ENCODE measurements around the gene IGLON5. TPM values are rescaled to one million over a fixed set of nuclear protein-coding genes. Genes with fewer than 3 reads are reported as not detected.

The IGLON5 gene
- total RNA-seq, 1 donor from 2014 or later: not detected

DNA sequence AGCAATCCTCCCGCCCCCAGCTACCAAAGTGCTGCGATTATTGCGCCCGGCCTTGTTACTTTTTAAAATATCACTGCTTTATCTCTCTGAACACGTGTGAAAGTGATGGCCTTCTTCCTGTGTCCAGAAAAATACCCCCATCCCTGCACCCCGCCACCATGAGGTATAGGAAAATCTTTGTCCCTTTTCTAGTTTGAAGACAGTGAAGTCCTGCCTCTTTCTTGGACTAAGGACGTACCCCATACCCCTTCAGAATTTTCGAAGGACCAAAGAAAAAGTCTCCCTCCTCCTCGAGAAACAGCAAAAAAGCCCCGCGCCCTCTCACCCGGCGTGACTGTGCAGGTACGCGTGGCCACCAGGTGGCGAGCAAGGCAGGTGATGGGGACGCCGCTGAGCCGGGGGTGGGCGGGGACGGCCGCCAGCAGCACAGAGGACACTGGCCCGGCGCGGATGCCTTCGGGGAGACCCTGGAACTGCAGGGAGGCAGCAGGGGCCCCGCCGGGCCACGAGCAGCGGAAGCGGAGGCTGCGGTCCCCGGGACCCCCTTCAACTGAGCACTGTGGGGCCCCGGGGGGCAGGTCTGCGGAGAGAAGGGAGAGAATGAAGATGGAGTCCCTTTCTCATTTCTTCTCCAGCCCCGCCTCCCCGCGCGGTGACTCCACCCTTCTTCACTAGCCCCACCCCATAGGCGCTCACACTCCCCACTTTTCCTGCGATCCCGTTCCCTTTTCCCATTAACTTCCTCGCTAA is 27.3 kb downstream of the IGLON5 start:
- intact Hi-C loops (cut with micrococcal nuclease): loop anchor here (1.0 to 10.0 kb wide), 15 partner anchors 11 to 534 kb away; partner anchors contain the start of gene CTU1

DNA sequence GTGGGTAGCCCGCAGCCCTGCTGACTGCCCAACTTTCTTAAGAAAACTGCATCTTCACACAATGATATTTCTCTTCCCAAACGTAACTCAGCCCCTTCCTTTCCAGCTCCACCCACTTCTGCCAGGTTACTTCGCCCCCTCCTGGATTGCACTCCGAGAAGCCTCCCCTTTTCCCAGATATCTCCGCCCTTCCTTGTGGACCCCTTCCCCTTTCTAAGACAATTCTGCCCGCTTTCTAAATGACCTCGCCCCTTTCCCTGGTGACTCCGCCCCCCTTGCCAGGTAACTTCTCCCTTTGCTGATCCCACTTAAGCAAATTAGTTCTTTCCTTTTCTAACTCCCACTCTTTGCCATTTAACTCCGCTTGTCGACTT is 27.9 kb downstream of the IGLON5 start:
- intact Hi-C loops (cut with micrococcal nuclease): loop anchor here (1.0 to 10.0 kb wide), 14 partner anchors 12 to 534 kb away; partner anchors contain the start of gene CTU1

DNA sequence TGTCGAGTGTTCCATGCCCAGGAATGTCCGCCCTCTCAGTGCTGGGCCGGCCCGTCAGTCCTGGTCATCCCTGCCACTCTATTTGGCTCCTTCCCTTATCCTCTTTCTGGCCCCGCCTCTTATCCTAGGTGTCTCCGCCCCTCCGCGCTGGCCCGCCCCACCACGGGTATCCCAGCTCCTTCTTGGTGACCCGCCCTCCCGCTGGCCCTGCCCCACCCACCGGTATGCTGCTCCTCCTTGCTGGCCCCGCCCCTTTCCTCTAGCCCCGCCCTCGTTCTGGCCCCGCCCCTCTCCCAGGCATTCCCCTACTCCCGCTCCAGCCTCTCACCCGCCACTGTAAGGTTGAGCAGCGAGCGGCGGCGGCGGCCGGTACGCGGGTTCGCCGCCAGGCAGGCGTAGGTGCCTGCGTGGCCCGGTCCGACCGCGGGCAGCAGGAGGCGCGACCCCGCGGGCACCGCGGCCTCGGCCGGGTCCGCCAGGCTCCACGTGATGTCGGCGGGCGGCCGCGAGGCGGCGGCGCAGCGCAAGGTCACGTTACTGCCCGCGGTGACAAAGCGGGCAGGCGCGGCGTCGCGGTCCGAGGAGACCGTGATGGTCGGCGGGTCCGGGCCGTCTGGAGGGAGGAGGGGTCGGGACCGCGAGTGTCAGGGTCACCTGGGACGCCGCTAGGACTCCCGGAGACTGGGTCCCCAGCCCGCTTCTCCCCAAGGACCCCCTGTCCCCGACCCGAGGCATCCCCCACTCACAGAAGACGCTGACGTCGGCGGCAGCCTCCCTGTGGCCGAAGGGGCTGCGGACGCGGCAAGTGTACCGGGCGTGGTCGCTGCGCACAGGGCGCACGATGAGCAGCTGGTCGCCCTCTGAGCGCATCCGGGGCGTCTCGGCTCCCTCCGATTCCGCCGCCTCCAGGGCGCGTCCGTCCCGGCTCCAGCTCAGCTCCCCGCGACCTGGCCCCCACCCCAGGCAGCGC is 28.5 kb downstream of the IGLON5 start:
- intact Hi-C loops (cut with micrococcal nuclease): loop anchor here (1.0 to 10.0 kb wide), 14 partner anchors 13 to 535 kb away; partner anchors contain the start of gene CTU1

DNA sequence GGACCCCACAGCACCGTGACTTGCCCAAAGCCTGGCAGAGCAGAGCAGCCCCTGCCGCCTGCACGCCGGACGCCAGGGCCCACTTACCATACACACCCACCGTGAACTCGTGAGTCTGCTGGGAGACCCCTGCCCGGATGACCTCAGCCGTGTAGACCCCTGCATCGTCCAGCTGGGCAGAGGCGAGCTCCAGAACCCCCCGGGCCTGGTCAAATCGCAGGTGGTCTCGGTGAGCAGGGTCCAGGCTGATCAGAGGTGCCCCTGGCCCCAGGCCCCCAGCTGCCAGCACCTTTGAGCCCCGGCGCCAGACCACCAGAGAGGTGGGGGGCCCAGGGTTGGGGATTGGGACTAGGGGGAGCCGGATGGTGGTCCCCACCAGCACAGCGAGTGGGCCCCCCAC is 29.6 kb downstream of the IGLON5 start:
- intact Hi-C loops (cut with micrococcal nuclease): no loop called here

DNA sequence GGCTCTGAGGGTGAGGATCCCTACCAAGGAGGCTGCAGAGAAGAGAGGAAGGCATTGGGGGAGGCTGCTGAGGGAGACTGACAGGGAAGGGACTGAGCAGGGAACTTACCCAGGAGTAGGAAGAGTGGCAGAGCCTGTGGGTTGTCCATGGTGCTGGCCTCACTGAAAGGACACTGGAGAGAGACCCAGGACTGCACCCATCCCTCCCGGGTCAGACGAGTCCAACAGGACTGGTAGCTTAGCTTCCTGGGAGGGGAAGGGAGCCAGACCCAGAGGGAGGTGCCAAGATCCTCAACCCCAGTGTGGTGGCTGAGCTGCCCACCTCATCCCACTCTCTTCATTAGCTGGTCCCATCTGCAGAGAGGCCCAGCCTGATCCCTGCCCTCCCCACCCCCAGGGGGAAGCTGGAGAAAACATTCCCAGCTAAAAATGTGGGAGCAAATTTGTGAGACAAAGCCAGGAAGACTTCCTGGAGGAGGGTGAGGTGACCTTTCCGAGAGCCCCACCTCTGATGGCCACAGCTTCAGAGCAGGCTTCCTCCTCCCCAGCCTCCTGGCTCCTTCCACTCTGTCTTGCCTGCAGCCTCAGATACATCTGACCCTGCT is 30.6 kb downstream of the IGLON5 start, which contains the start of gene VSIG10L:
VSIG10L (minus strand) TSS at position 164 of the 605 bp plus-strand sequence; CDS start at position 149, 15 bp downstream.
- intact Hi-C loops (cut with micrococcal nuclease): no loop called here

DNA sequence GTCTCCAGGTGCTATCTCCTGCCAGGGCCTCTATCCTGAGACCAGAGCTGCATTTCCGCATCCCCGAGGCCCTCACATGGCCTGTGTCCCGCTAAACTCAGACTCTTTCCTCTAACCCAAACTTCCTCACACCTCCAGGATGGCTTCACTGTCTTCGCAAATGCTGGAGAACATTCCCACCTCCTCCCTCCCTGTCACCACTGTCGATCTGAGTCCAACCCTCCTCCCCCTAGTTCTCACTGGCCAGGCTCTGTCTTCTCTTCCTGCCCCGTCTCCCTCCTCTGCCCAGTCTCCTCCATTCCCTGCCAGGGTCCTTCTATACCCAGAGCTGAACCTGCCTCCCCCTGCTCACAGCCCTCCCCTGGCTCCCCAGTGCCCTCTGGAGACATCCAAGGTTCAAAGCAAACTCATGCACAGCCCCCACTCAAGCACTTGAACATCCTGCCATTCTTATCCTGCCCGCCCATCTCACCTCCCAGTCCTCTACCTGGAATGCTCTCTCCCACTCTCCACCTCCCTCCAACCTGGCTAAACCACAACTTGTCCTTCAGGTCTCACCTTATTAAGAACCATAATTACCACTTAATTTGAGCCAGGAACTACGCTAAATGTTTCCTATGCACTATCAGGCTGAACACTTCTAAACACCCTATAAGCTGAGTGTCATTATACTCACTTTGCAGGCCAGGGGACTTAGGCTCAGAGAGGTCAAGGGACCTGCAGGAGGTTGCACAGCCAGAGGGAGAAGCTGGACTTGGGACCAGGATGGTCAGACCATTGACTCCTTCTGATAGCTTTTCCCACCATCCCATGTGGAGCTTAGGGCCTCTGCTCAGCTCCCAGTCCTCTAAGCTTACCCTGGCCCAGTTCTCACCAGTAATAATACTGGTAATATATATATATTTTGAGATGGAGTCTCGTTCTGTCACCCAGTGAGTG is 31.5 kb downstream of the IGLON5 start:
- intact Hi-C loops (cut with micrococcal nuclease): no loop called here

DNA sequence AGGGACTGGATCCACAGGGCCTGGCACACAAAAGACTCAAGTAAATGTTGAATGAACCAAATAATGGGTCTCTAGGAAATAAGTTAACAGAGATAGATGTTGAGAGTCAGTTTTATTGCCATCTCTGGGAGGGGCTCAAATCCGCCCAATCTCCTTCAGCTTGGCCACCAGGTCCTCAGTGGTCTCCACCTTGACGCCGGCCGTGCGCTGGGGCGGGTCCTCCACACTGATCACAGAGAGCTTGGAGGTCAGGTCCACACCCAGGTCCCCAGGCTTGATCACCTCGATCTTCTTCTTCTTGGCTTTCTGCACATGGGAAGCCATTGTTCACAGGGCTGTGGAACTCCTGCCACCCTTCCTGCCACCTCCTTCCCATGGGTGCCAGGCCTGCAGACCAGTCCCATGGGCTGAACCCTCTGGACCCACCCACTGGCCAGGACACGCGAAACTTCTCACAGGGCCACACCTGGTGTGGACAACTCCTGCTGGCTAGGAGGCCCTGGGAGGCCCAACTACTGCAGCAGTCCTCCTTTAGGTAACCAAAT is 33.7 kb downstream of the IGLON5 start:
- intact Hi-C loops (cut with micrococcal nuclease): no loop called here

DNA sequence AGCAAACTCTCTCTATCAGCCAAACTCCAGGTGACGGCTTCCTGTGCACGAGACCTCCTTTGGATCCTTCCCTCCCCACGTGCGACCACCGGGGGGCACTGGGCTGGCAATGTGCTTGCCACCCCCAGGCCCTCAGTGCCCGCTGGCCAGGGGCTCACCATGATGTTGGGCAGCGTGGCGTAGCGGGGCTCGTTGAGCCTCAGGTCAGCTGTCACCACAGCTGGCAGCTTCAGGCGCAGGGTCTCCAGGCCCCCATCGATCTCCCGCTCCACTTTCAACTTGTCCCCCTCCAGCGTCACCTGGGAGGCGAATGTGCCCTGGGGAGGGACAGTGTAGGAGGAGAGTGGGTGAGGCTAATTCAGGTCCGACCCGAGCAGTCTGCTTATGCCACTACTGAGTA is 35.3 kb downstream of the IGLON5 start:
- intact Hi-C loops (cut with micrococcal nuclease): no loop called here

DNA sequence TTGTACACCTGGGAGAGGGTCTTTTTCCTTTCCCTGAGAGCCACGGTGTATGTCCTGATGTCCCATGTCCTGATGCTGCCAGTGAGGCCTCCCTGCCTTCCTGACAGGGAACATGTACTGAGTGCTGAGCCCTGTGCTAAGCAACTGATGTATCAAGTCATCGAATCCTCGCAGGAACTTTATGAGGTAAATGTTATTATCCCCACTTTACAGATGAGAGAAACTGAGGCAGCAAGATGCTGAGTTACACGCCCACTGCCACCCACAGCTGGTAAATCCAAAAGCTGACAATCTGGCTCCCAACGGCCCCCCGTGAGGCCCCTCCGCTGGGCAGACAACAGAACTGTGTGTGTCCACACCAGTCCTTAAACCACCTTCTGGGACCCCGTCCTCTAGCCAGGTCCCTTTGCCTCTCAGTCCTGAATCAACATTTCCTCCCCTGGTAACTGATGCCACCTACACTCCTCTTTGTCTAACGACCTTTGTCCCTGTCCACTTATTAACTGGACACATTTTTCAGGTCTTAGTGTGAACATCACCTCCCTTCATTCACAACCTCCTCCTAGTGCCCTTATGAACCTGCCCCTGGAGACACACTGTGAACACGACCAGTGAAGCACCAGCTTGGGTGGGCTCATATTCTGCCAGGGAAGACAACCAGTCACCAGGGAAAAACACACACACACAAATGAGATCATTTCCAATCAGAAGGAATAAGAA is 35.9 kb downstream of the IGLON5 start:
- intact Hi-C loops (cut with micrococcal nuclease): no loop called here

DNA sequence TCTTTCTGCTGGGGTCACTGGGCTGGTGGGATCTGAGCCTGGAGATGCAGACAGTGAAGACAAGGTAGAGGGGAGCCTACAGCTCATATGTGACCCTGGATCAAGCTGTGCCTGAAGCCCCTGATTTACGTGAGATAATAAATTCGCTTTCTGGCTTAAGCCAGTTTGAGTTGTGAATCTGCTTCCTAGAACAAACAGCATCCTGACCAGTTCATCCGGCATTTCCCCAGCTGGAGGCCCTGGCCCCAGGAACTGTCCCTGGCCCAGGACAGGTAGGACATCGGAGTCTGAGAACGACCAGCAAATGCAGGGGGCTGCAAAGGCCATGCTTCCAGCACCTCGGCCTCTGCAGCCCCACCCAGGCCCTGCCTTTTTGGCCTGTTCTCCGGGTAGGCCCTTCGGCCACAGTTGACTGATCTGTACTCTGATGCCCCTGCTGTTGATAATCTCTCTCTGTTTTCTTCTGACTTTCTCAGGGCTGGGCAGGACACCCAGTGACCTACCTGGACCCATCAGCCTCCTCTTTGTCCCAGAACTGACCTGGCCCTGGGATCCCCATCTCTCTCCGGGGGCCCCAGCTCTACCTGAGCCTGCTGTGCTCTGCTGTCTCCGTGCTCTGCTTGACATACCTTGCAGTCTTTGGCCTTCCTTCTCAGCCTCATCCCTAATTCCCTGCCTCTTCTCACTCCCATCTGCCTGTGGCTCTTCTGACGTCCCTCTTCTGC is 40.0 kb downstream of the IGLON5 start:
- intact Hi-C loops (cut with micrococcal nuclease): no loop called here

DNA sequence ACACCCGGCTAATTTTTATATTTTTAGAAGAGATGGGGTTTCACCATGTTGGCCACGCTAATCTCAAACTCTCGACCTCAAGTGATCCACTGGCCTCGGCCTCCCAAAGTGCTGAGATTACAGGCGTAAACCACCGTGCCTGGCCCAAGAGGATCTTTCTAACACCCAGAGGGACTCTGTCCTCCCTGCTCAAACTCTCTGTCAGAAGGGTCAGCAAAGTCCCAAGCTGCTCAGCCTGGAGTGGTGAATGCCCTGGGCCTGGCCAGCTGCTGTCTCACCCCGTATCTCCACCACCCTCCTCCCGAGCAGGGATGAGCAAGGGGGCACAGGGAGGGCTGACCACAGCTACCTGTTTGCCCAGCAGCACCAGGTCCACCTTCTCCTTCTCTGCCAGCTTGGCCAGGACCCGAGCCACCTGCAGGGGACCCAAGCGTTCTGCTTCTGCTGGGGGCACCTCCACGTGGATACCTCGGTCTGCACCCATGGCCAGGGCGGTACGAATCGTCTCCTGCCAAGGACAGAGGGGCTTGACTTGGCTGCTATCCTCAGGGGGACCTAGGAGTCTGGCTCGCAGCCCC is 41.4 kb downstream of the IGLON5 start:
- intact Hi-C loops (cut with micrococcal nuclease): no loop called here

DNA sequence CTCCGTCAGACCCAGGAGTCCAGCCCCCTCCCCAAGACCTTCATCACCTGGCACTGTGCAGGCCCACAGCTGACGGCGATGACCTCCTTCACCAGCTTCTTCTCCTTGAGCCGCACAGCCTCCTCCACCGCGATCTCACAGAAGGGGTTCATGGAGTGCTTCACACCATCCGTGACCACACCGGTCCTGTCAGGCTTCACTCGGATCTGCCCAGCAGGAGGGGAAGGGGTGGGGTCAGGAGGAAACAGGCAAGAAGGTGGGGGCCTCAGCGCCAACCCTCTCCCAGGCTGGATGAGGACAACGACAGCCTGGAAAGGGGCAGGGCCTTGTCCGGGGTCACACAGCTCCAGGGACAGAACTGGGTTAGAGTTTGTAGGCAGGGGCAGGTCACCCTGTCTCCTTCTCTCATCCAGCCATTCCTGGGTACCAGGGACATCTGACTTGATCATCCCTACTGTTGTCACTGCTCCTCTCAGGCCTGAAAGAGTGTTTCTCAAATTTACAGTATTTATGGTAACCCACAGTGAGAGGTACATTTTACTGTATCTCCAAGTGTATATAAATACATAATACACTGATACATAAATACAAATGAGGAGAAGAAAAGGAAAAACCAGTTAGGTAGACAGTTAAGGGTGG is 42.8 kb downstream of the IGLON5 start:
- intact Hi-C loops (cut with micrococcal nuclease): no loop called here

DNA sequence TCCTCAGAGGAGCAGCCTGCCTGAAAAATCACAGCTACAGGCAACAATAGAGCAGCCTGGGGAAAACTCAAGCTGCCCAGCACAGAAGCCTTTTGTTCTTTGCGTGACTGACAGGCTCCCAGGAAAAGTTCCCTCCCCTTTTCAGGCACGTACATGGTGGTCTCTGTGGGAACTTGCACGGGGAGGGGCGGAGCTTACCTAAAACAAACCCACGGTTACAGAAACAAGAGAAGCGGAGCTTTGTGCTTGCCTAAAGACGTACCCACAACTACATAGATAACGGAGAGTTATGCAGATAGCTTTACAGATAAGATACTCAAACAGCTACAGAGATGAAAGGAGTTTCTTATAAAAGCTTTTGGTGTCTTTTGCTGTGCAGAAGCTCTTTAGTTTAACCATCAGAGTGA is 43.3 kb downstream of the IGLON5 start:
- intact Hi-C loops (cut with micrococcal nuclease): no loop called here

DNA sequence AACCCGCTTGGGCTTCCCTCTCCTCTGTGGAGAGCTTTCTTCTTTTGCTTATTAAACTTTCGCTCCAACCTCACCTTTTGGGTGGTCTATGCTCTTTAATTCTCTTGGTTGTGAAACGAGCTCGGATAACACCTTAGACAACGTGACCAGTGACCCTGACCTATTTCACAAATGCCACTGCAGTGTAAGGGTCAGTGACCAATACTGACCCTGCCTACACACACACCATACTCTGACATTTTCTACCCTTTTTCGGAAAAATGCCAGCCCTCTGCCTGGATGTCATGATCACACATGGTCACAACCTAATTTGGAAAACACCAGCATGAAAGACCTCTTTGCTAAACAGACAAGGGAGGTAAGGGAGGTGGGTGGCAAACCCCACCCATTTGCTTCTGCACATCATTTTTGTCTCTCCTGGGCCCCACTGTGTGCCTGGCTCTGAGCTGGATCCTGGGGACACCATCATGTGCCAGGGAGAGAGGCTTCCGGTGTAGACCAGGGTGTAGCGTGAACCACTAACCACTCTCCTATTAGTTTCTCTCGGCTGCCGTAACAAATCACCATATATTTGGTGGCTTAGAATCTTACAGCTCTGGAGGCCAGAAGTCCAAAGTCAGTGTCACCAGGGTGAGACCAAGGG is 44.8 kb downstream of the IGLON5 start:
- intact Hi-C loops (cut with micrococcal nuclease): no loop called here

DNA sequence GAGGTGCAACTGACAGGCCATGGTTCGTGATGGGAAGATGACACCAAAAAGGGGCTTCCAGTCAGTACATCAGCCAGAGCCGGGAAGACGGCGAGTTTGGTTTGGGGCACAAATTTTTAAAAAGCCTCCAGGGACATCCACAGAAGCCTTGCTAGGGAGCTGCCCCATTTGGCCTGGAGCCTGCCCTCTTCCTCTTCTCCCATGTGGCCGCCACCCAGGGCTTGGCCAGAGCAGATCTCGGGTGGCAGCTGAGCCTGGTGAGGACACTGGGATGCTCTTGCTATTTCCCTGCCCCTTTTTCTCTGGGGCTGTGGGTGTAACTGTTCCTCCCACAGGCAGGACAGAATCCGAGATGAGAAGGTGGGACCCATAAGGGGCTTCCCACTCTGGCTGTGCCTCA is 46.5 kb downstream of the IGLON5 start:
- intact Hi-C loops (cut with micrococcal nuclease): no loop called here

DNA sequence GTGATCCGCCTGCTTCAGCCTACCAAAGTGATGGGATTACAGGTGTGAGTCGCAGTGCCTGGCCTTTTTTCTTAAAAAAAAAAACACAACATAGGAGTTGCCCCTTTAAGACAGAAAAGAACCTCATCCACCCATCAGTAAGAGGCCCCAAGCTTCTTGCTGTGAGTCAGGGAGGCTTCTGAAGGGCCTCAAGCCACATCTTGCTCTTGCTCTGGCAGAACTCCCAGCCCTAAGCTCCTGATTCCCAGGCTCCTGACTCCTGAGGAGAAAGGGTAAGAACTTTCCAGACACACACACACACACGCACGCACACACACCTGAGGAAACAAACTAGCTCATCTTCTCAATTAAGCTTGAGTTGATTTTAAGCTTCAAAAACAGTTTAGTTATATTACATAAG is 47.9 kb downstream of the IGLON5 start:
- intact Hi-C loops (cut with micrococcal nuclease): no loop called here

DNA sequence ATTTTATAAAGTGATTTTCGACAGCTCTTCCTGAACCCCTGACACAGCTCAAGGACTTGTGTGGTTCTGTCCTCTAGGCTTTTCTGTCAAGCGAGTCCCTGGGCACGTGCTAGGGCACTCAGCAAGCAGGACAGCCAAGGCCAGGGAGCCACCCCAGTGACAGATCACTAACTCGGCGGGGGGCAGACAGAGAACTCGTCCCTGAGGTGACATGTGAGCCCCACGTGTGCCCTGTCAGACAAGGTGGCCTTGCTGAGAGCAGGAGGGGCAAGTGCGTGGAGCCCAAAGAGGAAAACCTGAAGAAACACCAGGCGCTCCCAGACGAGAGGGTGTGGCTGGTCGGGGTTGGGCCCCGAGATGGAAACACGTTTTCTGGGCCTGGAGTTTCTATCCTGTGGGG is 49.8 kb downstream of the IGLON5 start:
- intact Hi-C loops (cut with micrococcal nuclease): loop anchor here (10.0 kb wide), 1 partner anchor 1026 kb away; no protein-coding TSS in a partner anchor

Data from T-helper 1 cell treated with Interleukin-12 subunit alpha and Interleukin-12 subunit beta and Interleukin-4 antibody, amounts not matched to agents 30 ng/mL and 1 ng/mL, for 36 hours (primary cell).